ENCODE data around the gene XCL2. TPM values are rescaled to one million over a fixed set of nuclear protein-coding genes. Genes with fewer than 3 reads are reported as not detected.
"Not testable (repeated sequence)": the region's sequence is repeated elsewhere in the genome, so short reads cannot be mapped to it uniquely, and the experiment has no call there.

Gene XCL2
- total and polyA plus RNA-seq, 10 of the 15 experiments (the other 5 are each of a cell fraction or from before 2014, with no cell fraction given): 0.50 to 299 (median 4.8) TPM

- ATAC-seq; FAIRE-seq; H3K79me2 ChIP-seq (ENCODE audit: control insufficient read depth, insufficient read depth, low read length); H4K20me1 ChIP-seq (ENCODE audit: control insufficient read depth, insufficient read depth); H3K27ac ChIP-seq (ENCODE audit: control insufficient read depth, insufficient read depth); H2AFZ ChIP-seq (ENCODE audit: control insufficient read depth, low read depth, low read length); POLR2A ChIA-PET; H3K9me3 ChIP-seq (replicated peaks; ENCODE audit: control insufficient read depth, insufficient read depth, low read length); intact Hi-C loops (cut with micrococcal nuclease; ENCODE audit: unreplicated experiment); in situ Hi-C loops (cut with MboI); RAD21 ChIA-PET (ENCODE audit: unreplicated experiment); H3K36me3 ChIP-seq (ENCODE audit: control insufficient read depth in 2 of 2, insufficient read depth in 2 of 2, low read length in 1 of 2); BruUV-seq (replicated peaks); H3K4me1 ChIP-seq (ENCODE audit: control insufficient read depth, insufficient read depth, low read length); DNase-seq (ENCODE audit: low read depth, low spot score); H3K4me2 ChIP-seq (ENCODE audit: control insufficient read depth, insufficient read depth); H3K27me3 ChIP-seq (replicated peaks in 1 of 2; ENCODE audit: control insufficient read depth in 2 of 2, insufficient read depth in 2 of 2, low read length in 1 of 2); H3K4me3 ChIP-seq; H3K9ac ChIP-seq (ENCODE audit: control insufficient read depth, insufficient read depth, low read length): not testable (repeated sequence)
- WGBS (ENCODE audit: insufficient coverage, insufficient replicate concordance, low lambda C conversion rate, missing lambda C conversion rate): 37% methylated on average over 3 of the region's 3 CpGs
- CTCF ChIA-PET: interaction anchor here (1.0 to 1.1 kb wide), 2 partner anchors 19 to 101 kb away, joined by 3 to 4 read pairs; no protein-coding TSS in a partner anchor
- SMC1A ChIA-PET (ENCODE audit: uncharacterized antibody, unreplicated experiment): interaction anchor here (0.8 to 1.4 kb wide), 2 partner anchors 9 to 11 kb away, joined by 3 to 4 read pairs; no protein-coding TSS in a partner anchor
Observed at GRCh38 chr1:168546553-168546895, 2.7 kb upstream of the XCL2 start.

- CTCF ChIA-PET: interaction anchor here (0.8 to 1.6 kb wide), 3 partner anchors 8 to 105 kb away, joined by 4 to 5 read pairs (median 5); no protein-coding TSS in a partner anchor
Observed at GRCh38 chr1:168545678-168546552, 2.1 kb upstream of the XCL2 start.

More at GRCh38 chr1:168545678-168546552, 2.1 kb upstream of the XCL2 start:
- RAD21 ChIA-PET (ENCODE audit: unreplicated experiment); BruUV-seq (replicated peaks); H4K20me1 ChIP-seq (ENCODE audit: control insufficient read depth, insufficient read depth); DNase-seq (ENCODE audit: low read depth, low spot score); H2AFZ ChIP-seq (ENCODE audit: control insufficient read depth, low read depth, low read length); H3K27me3 ChIP-seq (replicated peaks in 1 of 2; ENCODE audit: control insufficient read depth in 2 of 2, insufficient read depth in 2 of 2, low read length in 1 of 2); H3K36me3 ChIP-seq (ENCODE audit: control insufficient read depth in 2 of 2, insufficient read depth in 2 of 2, low read length in 1 of 2); H3K4me2 ChIP-seq (ENCODE audit: control insufficient read depth, insufficient read depth); H3K9me3 ChIP-seq (replicated peaks; ENCODE audit: control insufficient read depth, insufficient read depth, low read length); H3K27ac ChIP-seq (ENCODE audit: control insufficient read depth, insufficient read depth); in situ Hi-C loops (cut with MboI); POLR2A ChIA-PET; H3K9ac ChIP-seq (ENCODE audit: control insufficient read depth, insufficient read depth, low read length); H3K4me3 ChIP-seq; intact Hi-C loops (cut with micrococcal nuclease; ENCODE audit: unreplicated experiment); H3K79me2 ChIP-seq (ENCODE audit: control insufficient read depth, insufficient read depth, low read length); H3K4me1 ChIP-seq (ENCODE audit: control insufficient read depth, insufficient read depth, low read length): not testable (repeated sequence)
- FAIRE-seq (peak; percentile 75), ATAC-seq (peak; percentile 69)
- peak; percentile 46; the same call in 1 of the 2 replicates for TF ChIP-seq SMC3 (IDR thresholded peaks at IDR 0.05; ENCODE audit: borderline replicate concordance, low read length)
- TF ChIP-seq CTCF (IDR thresholded peaks at IDR 0.05 in 2 of 3, conservative IDR thresholded peaks at IDR 0.05 in 1 of 3; ENCODE audit: control insufficient read depth in 2 of 3, extremely low read depth in 1 of 3, insufficient read depth in 1 of 3, low read depth in 3 of 3, low read length in 3 of 3): peak; percentile 25 to 39 (median 29); a peak in 3 of 6 replicates
- peak; percentile 45 for TF ChIP-seq RAD21 (IDR thresholded peaks at IDR 0.05; ENCODE audit: insufficient read depth, low read depth, low read length)
- WGBS (ENCODE audit: insufficient coverage, insufficient replicate concordance, low lambda C conversion rate, missing lambda C conversion rate): 30% methylated on average over 7 of the region's 7 CpGs
- SMC1A ChIA-PET (ENCODE audit: uncharacterized antibody, unreplicated experiment): interaction anchor here (0.8 to 1.4 kb wide), 2 partner anchors 9 to 11 kb away, joined by 3 to 4 read pairs; no protein-coding TSS in a partner anchor
